ENCODE data around the gene MEIOB. TPM values are rescaled to one million over a fixed set of nuclear protein-coding genes. Genes with fewer than 3 reads are reported as not detected.

MEIOB gene
- total RNA-seq, 1 donor from 2014 or later, result not detected

DNA sequence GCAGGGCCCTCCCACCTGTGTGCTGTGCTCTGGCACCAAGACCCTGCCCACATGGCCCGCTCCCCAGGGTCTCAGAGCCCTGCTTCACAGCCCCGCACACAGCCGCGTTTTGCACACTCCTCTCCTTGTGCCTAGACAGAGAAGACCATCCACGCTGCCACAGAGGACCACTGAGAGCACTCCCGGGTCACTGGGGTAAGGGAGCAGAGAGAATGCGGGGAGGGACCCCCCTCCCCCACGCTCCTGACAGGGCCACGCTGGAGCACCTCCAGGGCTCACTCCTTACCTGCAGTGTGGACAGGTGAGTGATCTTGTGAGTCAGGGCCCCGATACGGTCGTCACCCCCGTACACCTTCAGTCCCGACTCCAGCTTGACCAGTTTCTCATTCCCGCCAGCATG is 52.4 kb downstream of the MEIOB start:
- Histone ChIP-seq H3K27ac (replicated peaks) (no peak overlapping the region), H3K27me3 (ENCODE audit: low read depth) (no peaks in the 10 kb centered on the region), H3K36me3 (peaks cover 82% of the 10 kb centered on the region), H3K4me1 (peaks cover 15% of the 10 kb centered on the region), H3K9me3 (replicated peaks) (no peaks in the 10 kb centered on the region), H3K4me3 (no peak overlapping the region)
- TF ChIP-seq, protein P1, sequence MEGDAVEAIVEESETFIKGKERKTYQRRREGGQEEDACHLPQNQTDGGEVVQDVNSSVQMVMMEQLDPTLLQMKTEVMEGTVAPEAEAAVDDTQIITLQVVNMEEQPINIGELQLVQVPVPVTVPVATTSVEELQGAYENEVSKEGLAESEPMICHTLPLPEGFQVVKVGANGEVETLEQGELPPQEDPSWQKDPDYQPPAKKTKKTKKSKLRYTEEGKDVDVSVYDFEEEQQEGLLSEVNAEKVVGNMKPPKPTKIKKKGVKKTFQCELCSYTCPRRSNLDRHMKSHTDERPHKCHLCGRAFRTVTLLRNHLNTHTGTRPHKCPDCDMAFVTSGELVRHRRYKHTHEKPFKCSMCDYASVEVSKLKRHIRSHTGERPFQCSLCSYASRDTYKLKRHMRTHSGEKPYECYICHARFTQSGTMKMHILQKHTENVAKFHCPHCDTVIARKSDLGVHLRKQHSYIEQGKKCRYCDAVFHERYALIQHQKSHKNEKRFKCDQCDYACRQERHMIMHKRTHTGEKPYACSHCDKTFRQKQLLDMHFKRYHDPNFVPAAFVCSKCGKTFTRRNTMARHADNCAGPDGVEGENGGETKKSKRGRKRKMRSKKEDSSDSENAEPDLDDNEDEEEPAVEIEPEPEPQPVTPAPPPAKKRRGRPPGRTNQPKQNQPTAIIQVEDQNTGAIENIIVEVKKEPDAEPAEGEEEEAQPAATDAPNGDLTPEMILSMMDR (IDR thresholded peaks at IDR 0.05; ENCODE audit: borderline replicate concordance), result no peak
- no peak for DNase-seq
- intact Hi-C loops (cut with micrococcal nuclease), result no loop called here

DNA sequence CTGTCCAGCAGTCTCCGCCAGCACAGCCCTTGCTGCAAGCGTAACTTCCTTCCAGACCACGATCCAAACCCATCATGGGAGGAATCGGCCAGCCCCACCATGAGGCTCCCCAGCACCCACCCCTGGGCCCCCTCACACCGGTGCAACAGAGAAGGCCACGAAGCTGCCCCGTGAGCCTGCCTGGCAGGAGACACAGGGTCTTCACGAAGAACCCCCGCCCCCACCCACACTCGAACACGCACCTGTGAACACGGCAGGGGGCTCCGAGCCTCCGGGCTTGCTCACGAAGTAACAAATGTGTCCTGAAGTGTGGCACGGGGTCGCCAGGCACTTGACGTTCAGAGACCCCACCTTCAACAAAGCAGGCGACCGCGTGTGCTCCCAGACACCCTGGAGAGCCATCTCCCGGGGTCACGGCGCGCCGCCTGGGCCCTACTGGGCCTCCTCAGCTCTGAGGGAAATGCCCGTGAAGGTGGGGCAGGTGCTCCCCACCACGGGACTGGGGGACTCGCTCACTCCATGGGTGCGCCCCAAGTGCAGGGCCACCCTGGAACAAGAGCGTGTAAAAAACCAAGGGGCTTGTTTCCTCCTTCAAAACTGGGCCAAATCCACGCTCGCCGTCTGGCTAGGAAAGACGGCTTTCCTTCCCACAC is 53.0 kb downstream of the MEIOB start:
- no peak for DNase-seq
- intact Hi-C loops (cut with micrococcal nuclease), result no loop called here
- H3K27ac ChIP-seq (replicated peaks), result no peak overlapping the region

DNA sequence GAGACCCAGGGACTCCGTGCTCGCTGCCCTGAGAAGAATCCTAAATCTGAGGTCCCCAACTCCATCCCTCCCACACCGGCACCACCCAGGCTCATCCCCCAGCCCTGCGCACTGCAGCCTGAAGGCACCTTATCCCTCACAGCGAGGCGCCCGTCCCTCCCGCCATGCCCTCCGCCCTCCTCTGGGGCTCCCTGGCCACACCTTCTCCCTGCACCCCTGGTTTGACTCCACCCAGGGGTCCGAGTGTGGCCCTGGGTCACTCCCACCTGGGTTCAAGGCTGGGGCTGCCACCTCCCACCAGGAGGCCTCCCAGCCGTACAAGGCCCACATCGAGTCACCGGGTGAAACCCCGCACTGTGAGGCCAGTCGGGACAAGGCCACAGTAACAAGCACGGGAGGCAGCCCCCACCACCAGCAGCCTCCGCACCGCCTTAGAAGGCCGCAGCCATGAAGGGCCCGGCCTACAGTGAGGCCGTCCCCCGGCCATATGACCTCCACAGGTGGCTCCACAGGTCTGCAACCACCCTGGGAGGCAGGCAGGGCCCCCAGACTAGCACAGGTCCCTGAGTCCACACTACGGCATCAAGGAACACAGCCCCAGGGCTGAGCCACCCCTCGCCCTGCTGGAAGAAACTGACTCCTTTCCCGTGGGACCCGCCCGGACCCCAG is 53.6 kb downstream of the MEIOB start:
- Histone ChIP-seq H3K36me3 (peaks cover 95% of the 10 kb centered on the region), H3K27me3 (ENCODE audit: low read depth) (no peaks in the 10 kb centered on the region), H3K4me3 (no peak overlapping the region), H3K4me1 (peaks cover 2% of the 10 kb centered on the region), H3K9me3 (replicated peaks) (no peaks in the 10 kb centered on the region), H3K27ac (replicated peaks) (no peak overlapping the region)
- intact Hi-C loops (cut with micrococcal nuclease), result no loop called here
- no peak for DNase-seq
- TF ChIP-seq, protein P1 (IDR thresholded peaks at IDR 0.05; ENCODE audit: borderline replicate concordance), result no peak

More for the DNA sequence above, 53.0 kb downstream of the MEIOB start:
- peaks cover 88% of the 10 kb centered on the region for H3K36me3 ChIP-seq
- no peak overlapping the region for H3K4me3 ChIP-seq
- H3K9me3 ChIP-seq (replicated peaks), result no peaks in the 10 kb centered on the region
- no peaks in the 10 kb centered on the region for H3K27me3 ChIP-seq (ENCODE audit: low read depth)
- H3K4me1 ChIP-seq, result peaks cover 9% of the 10 kb centered on the region
- TF ChIP-seq, protein P1 (IDR thresholded peaks at IDR 0.05; ENCODE audit: borderline replicate concordance), result no peak

DNA sequence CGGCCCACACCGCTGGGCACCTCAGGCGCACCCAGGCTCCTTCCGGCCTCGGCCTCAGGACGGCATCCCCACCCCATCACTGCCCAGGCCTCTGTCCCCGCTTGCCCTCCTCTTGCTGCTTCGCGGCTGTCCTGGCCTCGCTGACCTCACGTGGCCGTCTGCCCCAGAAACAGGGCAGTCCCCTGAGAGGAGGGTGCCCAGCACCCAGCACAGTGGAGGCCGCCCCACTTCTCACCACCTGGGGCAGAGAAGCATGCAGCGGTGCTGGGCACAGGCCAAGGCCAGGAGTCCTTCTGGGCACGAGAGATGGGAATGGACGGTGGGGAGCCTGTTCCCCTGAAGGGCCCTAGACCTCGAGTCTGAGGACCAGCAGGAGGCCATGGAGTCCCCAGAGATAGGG is 54.2 kb downstream of the MEIOB start:
- Histone ChIP-seq H3K4me1 (no peaks in the 10 kb centered on the region), H3K27me3 (ENCODE audit: low read depth) (no peaks in the 10 kb centered on the region), H3K9me3 (replicated peaks) (no peaks in the 10 kb centered on the region), H3K27ac (replicated peaks) (no peak overlapping the region), H3K36me3 (peaks cover 94% of the 10 kb centered on the region), H3K4me3 (no peak overlapping the region)
- DNase-seq, result no peak
- intact Hi-C loops (cut with micrococcal nuclease), result no loop called here
- TF ChIP-seq, protein P1 (IDR thresholded peaks at IDR 0.05; ENCODE audit: borderline replicate concordance), result no peak

DNA sequence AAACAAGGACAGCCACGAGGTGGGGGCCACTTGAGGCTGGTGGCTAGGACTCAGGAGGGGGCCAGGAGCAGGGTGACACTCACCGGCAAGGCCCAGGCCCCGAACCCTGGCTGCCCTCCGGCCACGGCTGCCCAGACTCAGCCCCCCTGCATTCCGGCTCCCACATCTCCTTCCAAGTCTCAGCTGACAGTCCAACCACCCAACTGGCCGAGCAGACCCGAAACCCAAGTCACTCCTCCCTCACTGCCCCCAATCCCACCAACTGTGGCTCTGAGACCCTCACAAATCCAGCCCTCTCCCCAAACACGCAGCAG is 54.7 kb downstream of the MEIOB start:
- peaks cover 89% of the 10 kb centered on the region for H3K36me3 ChIP-seq
- no peaks in the 10 kb centered on the region for H3K4me1 ChIP-seq
- no peak overlapping the region for H3K27ac ChIP-seq (replicated peaks)
- DNase-seq, result no peak
- no peaks in the 10 kb centered on the region for H3K9me3 ChIP-seq (replicated peaks)
- TF ChIP-seq, protein P1 (IDR thresholded peaks at IDR 0.05; ENCODE audit: borderline replicate concordance), result no peak
- H3K27me3 ChIP-seq (ENCODE audit: low read depth), result no peaks in the 10 kb centered on the region
- intact Hi-C loops (cut with micrococcal nuclease), result no loop called here
- no peak overlapping the region for H3K4me3 ChIP-seq
